ENCODE measurements around the gene DAGLA.

- TF ChIP-seq, protein P1, sequence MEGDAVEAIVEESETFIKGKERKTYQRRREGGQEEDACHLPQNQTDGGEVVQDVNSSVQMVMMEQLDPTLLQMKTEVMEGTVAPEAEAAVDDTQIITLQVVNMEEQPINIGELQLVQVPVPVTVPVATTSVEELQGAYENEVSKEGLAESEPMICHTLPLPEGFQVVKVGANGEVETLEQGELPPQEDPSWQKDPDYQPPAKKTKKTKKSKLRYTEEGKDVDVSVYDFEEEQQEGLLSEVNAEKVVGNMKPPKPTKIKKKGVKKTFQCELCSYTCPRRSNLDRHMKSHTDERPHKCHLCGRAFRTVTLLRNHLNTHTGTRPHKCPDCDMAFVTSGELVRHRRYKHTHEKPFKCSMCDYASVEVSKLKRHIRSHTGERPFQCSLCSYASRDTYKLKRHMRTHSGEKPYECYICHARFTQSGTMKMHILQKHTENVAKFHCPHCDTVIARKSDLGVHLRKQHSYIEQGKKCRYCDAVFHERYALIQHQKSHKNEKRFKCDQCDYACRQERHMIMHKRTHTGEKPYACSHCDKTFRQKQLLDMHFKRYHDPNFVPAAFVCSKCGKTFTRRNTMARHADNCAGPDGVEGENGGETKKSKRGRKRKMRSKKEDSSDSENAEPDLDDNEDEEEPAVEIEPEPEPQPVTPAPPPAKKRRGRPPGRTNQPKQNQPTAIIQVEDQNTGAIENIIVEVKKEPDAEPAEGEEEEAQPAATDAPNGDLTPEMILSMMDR (IDR thresholded peaks at IDR 0.05) = peak; percentile 24 to 53 (median 42)
- TF ChIP-seq POLR2A (IDR thresholded peaks at IDR 0.05) (no peak), POLR2AphosphoS5 (IDR thresholded peaks at IDR 0.05) (no peak)
These were observed 96.4 kb downstream of the DAGLA start for GRCh38 chr11:61776561-61777075.
